Immature natural killer cell (primary cell): ENCODE measurements around the gene UCK1. TPM values are rescaled to one million over a fixed set of nuclear protein-coding genes. Genes with fewer than 3 reads are reported as not detected.
A peak's percentile ranks its signal among the peaks of the same experiment; 100 is the strongest.

Source experiments
- DNase-seq, 3 donors: peaks; one replicate each; pipeline ENCODE4 v3.0.0; 2022; ENCODE audit warnings: mixed read lengths in 1 of 3
- H3K27ac Mint-ChIP-seq, 6 donors: one replicate each; pipeline ENCODE4 v1.8.0; 2020; ENCODE audit warnings: mixed read lengths in 6 of 6, mild to moderate bottlenecking in 5 of 6, inconsistent platforms in 4 of 6, moderate library complexity in 3 of 6
- H3K27me3 Mint-ChIP-seq, 3 donors: one replicate each; pipeline ENCODE4 v1.8.0; 2020 to 2021; ENCODE audit warnings: low read depth in 3 of 3, mild to moderate bottlenecking in 3 of 3, mixed read lengths in 3 of 3, moderate library complexity in 3 of 3, inconsistent platforms in 1 of 3
- H3K36me3 Mint-ChIP-seq, 3 donors: one replicate each; pipeline ENCODE4 v1.8.0; 2020; ENCODE audit warnings: mixed read lengths in 3 of 3, inconsistent platforms in 2 of 3, mild to moderate bottlenecking in 2 of 3
- H3K4me1 Mint-ChIP-seq, 2 donors: one replicate each; pipeline ENCODE4 v1.8.0; 2020; ENCODE audit warnings: inconsistent platforms in 2 of 2, mild to moderate bottlenecking in 2 of 2, mixed read lengths in 2 of 2, moderate library complexity in 1 of 2
- H3K4me3 Mint-ChIP-seq, 5 donors: one replicate each; pipeline ENCODE4 v1.8.0; 2020; ENCODE audit warnings: mild to moderate bottlenecking in 5 of 5, mixed read lengths in 5 of 5, inconsistent platforms in 3 of 5, moderate library complexity in 3 of 5
- H3K9me3 Mint-ChIP-seq, 6 donors: one replicate each; pipeline ENCODE4 v1.8.0; 2020; ENCODE audit warnings: mild to moderate bottlenecking in 6 of 6, mixed read lengths in 6 of 6, inconsistent platforms in 4 of 6, moderate library complexity in 3 of 6
- polyA plus RNA-seq, 3 donors: library from polyadenylated mRNA; unstranded; fragments of 300-500 nt; fragmentation: Illumina TruSeq; gene quantifications; one replicate each; pipeline ENCODE4 v1.2.3, GENCODE V29; 2021

UCK1 gene
- 10 to 100 TPM; 27.3 to 34.7 (median 33.7) TPM for polyA plus RNA-seq

DNA sequence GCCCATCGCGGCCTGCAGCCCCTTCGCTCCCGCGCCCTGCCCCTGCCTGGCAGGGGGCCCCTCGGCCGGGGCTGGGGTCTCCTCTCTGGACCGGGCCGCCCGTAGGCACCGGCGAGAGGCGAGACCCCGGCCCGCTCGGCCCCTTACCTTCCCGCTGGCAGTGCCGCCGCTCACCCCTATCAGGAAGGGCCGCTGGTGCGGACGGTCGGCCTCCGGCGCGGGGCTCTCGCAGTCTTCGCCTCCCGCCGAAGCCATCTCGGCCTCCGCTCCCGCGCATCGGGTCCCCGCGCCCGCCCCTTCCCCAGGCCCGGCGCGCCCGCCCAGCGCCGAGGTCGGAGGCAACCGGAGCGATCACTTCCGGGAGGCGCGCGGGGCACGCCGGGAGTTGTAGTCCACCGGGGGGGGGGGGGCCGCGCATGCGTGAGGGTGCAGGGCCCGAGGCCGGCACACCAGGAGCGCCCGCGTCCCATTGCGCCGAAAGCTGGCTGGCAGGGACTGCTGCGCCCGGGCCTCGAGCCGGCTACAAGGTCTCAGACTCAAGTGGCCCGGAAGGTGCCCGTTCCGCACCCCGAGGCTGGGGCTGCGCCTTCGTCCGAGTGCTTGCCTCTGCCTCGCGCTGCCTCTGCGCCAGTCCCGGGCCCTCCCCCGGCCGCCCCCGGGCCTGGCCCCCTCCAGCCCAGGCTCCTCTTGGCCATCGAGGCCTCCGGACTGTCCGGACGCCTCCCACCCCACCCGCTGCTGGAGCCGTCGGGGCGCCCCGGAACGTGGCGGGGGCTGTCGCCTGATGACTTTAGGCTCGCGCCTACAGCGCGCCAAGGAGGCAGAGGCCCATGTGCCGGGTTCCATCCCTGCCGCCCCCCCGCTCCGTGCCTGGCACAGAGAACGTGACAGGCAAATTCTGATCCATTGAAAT is at the start of gene UCK1:
TSS of gene UCK1 (minus strand) at position 344 of the 913 bp plus-strand sequence. CDS start at position 255, 89 bp downstream.
- H3K27me3 Mint-ChIP-seq, result peaks cover 0 to 8% (median 5%) of the 10 kb centered on the region in 3 donors
- H3K9me3 Mint-ChIP-seq, result no peaks in the 10 kb centered on the region
- peak within 1 kb of the TSS in 3 of 6 donors; percentile 23 to 68 (median 53) for H3K27ac Mint-ChIP-seq
- H3K4me3 Mint-ChIP-seq, result peak within 1 kb of the TSS; percentile 67 to 79 (median 75)
- peaks cover 0 to 13% (median 7%) of the 10 kb centered on the region in 3 donors for H3K36me3 Mint-ChIP-seq
- peak; percentile 70 to 75 (median 74) for DNase-seq
- peaks cover 20 to 24% of the 10 kb centered on the region in 2 donors for H3K4me1 Mint-ChIP-seq

GRCh38 chr9:131580358-131580757 is 49.3 kb upstream of the UCK1 start:
- H3K4me1 Mint-ChIP-seq, result peaks cover 48 to 54% of the 10 kb centered on the region in 2 donors
- peaks cover 7 to 33% (median 8%) of the 10 kb centered on the region in 3 donors for H3K27me3 Mint-ChIP-seq
- no peak for DNase-seq
- H3K36me3 Mint-ChIP-seq, result peaks cover 7 to 17% (median 11%) of the 10 kb centered on the region in 3 donors
- H3K9me3 Mint-ChIP-seq, result no peaks in the 10 kb centered on the region
- peak overlapping the region in 2 of 6 donors; percentile 55 to 62 for H3K27ac Mint-ChIP-seq
- peak overlapping the region in 1 of 5 donors; percentile 25 for H3K4me3 Mint-ChIP-seq

DNA sequence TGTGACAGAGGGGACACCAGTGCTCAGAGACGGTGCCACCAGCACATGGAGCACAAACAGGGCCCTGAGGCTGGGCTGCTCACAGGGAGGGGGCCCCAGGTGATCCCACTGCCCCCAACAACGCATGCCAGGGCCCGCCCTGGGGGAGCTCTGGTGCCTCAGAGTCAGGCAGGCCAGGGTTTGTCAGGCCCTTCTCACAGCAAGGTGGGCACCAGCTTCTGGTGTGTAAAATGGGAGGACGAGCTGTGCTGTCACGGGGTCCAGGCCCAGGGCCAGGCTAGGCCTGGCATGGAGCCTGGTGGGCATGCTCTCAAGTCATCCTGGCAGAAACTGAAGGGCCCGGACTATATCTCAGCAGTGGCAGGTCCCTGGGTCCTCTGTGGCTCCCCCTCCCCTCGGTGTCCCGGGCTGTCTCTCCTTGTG is 48.7 kb upstream of the UCK1 start:
- H3K4me3 Mint-ChIP-seq, result no peak overlapping the region

DNA sequence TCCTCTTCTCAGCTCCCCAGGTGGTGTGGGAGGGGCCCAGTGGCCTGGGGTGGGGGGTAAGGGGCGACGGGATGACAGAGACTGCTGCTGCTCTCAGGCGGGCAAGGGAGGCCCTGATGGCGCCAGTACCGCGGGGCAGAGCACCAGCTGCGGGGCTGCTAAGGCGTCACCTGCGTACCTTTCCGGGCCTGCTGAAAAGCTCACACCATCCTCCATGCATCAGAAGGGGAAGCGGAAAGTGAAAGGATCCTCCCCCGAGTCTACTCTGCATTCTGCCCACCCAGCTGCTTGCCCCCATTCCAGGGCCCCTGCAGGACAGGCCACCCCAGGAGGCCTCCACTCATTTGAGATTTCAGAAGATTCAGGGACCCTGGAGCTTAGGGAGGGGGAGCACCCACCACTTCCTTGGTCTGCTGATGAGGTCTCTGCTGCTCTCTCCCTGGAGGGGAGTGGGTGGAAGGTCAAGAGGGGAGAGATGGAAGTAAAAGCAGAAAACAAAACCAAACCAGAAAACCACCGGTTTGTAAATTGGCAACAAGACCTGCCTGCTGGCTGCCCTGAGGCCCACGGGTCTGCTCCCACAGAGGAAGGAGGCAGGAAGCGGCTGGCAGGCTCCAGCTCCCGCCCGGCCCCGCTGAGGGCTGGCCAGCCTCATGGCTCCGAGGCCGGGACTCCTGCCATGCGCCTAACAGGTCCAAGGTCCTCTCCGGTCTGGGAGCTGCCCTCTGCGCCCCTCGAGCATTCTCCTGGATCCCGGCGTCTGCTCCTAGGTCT is 47.9 kb upstream of the UCK1 start:
- peaks cover 35 to 40% of the 10 kb centered on the region in 2 donors for H3K4me1 Mint-ChIP-seq
- peak overlapping the region; percentile 82 to 89 (median 86) for H3K27ac Mint-ChIP-seq
- peaks cover 4 to 33% (median 5%) of the 10 kb centered on the region in 3 donors for H3K27me3 Mint-ChIP-seq
- H3K36me3 Mint-ChIP-seq, result peaks cover 7 to 14% (median 7%) of the 10 kb centered on the region in 3 donors
- no peaks in the 10 kb centered on the region for H3K9me3 Mint-ChIP-seq
- H3K4me3 Mint-ChIP-seq, result peak overlapping the region; percentile 44 to 66 (median 53)
- DNase-seq, result peak; percentile 38 to 50 (median 39)

More for the DNA sequence above, 48.7 kb upstream of the UCK1 start:
- Mint-ChIP-seq H3K27ac (peak overlapping the region in 1 of 6 donors; percentile 82), H3K9me3 (no peaks in the 10 kb centered on the region), H3K36me3 (peaks cover 7 to 14% (median 9%) of the 10 kb centered on the region in 3 donors), H3K27me3 (peaks cover 6 to 33% (median 6%) of the 10 kb centered on the region in 3 donors), H3K4me1 (peaks cover 42 to 49% of the 10 kb centered on the region in 2 donors)
- no peak for DNase-seq

DNA sequence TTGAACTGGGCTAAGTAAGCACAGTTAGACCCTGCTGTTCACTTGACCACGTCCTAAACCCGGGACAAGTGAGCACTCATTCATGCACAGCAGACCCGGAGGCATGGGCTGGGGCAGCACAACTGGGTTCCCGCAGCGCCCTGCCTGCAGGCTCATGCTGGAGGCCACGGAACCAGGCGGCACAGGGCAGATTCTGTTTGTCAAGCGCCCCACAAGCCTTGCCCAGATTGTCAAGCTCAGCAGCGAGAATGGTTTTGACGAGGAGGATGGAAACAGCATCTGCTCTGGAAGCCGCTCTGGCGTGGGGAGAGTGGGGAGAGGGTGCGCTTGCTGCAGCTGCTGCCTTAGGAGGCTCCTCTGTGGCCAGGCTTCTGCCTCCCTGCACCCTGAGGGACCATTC is 47.0 kb upstream of the UCK1 start:
- Mint-ChIP-seq H3K9me3 (no peaks in the 10 kb centered on the region), H3K27me3 (peaks cover 4 to 24% (median 5%) of the 10 kb centered on the region in 3 donors), H3K36me3 (peaks cover 7 to 14% (median 7%) of the 10 kb centered on the region in 3 donors), H3K4me3 (no peak overlapping the region), H3K4me1 (peaks cover 26 to 31% of the 10 kb centered on the region in 2 donors), H3K27ac (peak overlapping the region in 4 of 6 donors; percentile 59 to 83 (median 70))
- DNase-seq, result no peak

DNA sequence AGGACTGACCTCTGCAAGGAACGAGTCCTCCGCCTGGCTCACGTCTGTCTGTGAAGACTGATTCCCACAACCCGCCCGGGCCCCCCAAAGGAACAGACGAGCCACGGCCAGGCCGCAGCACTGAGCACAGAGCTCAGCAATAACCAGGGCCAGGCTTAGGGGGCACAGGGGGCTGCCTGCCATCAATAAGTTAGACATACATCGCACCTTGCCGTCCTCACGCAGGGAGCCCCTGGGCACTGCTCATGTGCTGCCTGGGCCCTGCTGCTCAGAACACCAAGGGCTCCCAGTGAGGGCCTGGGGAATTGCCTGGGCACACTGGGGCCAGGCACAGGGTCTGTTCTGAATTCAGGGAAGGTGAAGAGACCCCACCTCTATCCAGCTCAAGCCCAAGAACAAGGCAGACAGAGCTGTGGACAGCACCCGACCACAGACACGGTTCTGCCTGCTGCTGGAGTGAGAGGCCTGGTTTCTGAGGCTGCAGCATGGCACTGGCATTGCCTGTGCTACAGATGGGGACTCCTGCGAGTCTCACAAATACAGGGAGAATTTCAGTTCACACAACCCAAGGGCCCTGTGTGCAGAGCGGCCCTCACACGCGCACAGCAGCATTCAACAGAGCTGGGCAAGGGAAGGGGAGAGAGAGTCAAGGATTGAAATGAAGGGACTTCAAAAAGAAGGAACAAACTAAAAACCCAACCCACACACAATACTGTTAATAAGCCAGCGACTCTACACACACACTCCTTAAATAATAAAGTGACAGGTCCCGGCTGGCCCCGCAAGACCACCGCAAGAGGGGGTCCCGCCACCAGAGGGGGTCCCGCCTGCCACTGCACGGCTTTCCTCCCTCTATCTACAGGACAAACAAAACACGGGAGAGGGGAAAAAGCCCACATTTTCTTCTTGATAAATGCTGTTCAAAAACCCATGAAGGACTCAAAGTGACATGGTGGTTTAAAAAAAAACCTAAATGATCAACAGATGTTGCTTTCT is 46.2 kb upstream of the UCK1 start:
- Mint-ChIP-seq H3K27me3 (peaks cover 4 to 24% (median 5%) of the 10 kb centered on the region in 3 donors), H3K4me3 (no peak overlapping the region), H3K4me1 (peaks cover 26 to 28% of the 10 kb centered on the region in 2 donors), H3K36me3 (peaks cover 7 to 13% (median 12%) of the 10 kb centered on the region in 3 donors), H3K9me3 (no peaks in the 10 kb centered on the region), H3K27ac (peak overlapping the region in 5 of 6 donors; percentile 57 to 83 (median 77))
- no peak for DNase-seq

DNA sequence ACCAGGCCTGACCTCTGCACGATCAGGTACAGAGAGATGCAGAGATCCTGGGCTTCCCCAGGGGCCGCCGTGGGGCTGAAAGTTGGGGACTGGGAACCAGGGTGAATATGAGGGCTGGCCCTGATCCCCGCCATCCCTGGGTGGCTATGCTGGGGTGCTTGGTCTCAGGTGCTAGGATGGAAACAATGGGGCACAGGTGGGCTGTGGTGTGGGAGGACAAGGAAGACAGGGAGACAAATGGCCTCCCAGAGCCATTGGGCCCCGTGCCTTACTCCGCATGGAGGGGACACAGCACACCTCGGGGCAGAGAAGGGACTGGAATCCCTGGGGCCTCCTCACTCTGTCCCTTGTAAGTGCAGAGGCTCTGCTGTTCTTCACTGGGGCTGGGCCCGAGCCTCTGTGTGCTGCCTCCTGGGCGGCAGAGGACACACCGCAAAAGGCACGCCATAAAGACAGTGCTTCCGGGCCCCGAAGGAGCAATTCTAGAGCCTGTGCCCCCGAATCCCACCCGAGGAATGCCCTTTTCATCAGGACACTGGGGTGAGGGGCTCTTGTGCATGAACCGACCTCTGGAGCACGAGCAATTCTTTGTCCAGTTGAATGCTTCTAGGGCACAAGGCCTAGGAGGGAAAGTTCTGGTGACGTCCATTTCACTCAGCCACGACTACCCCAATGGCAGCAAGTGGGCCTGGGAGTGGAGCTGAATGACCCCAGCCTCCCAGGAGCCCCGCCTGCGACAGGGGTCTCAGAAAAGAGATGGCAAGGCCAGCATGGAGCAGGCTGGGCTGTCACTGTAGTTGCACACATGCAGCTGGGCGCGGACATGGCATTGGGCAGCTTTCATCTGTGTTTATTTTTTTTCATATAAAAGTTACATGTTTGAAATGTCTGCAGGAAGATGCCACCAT is 45.1 kb upstream of the UCK1 start:
- H3K4me3 Mint-ChIP-seq, result no peak overlapping the region
- H3K27ac Mint-ChIP-seq, result peak overlapping the region in 2 of 6 donors; percentile 29 to 46
- peaks cover 3 to 22% (median 5%) of the 10 kb centered on the region in 3 donors for H3K27me3 Mint-ChIP-seq
- DNase-seq, result no peak
- peaks cover 21 to 26% of the 10 kb centered on the region in 2 donors for H3K4me1 Mint-ChIP-seq
- no peaks in the 10 kb centered on the region for H3K9me3 Mint-ChIP-seq
- H3K36me3 Mint-ChIP-seq, result peaks cover 0 to 12% (median 7%) of the 10 kb centered on the region in 3 donors

DNA sequence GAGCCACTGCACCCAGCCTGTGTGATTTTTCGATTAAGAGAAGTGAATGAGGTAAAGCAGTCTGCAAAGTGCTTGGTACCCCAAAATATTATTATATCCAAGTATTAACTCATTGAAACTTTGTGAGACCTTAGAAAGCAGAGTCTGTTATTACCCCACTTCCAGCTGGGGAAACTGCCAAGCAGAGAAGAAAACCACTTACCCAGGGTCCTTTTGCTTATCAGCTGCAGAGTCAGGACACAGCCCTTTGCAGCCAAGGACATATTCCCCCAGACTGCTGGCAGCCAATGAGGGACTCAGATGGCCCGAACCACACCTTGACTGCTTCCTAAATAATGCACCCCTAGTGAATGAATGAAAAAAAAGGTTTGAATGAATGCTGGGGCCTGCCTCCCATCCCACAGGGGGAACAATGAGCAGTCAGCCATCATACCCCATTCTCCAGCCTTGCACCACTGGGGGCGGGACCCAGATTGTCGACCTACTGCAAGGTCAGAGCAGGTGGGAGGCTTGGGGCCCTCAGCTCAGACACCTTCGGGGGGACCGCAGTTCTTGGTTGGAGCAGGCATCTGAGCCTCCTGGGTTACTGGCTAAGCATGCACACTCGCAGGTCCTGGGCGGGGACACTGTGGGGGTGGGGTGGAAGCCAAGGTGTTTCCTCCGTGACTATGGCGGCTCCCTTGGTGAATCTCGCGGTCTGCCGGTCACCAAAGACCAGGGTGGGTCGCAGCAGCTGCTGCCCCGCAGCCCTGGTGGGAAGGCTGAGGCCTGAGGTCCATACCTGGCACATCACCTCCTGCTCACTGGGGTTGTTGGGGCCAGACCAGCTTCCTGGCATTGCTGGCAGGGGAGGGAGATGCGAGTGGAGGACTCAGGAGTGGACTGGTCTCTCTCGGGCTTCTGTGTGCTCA is 43.9 kb upstream of the UCK1 start:
- Mint-ChIP-seq H3K9me3 (no peaks in the 10 kb centered on the region), H3K36me3 (peaks cover 0 to 12% (median 8%) of the 10 kb centered on the region in 3 donors), H3K4me1 (peaks cover 20 to 26% of the 10 kb centered on the region in 2 donors), H3K27ac (peak overlapping the region in 1 of 6 donors; percentile 29), H3K4me3 (no peak overlapping the region), H3K27me3 (peaks cover 2 to 20% (median 5%) of the 10 kb centered on the region in 3 donors)
- no peak for DNase-seq

GRCh38 chr9:131567910-131568309 is 36.8 kb upstream of the UCK1 start:
- no peaks in the 10 kb centered on the region for H3K4me1 Mint-ChIP-seq
- H3K4me3 Mint-ChIP-seq, result no peak overlapping the region
- H3K9me3 Mint-ChIP-seq, result peaks cover 0 to under 1% (median 0%) of the 10 kb centered on the region in 6 donors
- peaks cover 4 to 11% (median 8%) of the 10 kb centered on the region in 3 donors for H3K36me3 Mint-ChIP-seq
- no peak for DNase-seq
- peak overlapping the region in 1 of 6 donors; percentile 34 for H3K27ac Mint-ChIP-seq
- peaks cover 3 to 11% (median 6%) of the 10 kb centered on the region in 3 donors for H3K27me3 Mint-ChIP-seq

DNA sequence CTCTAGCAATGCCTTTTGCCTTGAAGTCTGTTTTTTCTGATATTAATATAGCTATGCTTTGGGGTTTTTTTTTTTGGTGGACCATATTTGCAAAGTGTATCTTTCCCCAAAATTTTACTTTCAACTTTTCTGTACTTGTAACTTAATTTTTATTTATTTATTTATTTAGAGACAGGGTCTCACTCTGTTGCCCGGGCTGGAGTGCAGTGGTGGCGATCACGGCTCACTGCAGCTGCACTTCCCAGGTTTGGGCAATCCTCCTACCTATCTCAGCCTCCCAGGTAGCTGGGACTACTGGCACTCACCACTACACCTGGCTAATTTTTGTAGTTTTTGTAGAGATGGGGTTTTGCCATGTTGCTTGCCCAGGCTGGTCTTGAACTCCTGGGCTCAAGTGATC is 35.1 kb upstream of the UCK1 start:
- Mint-ChIP-seq H3K4me1 (no peaks in the 10 kb centered on the region), H3K27me3 (peaks cover 3 to 11% (median 8%) of the 10 kb centered on the region in 3 donors), H3K9me3 (peaks cover 0 to 5% (median 0%) of the 10 kb centered on the region in 6 donors), H3K4me3 (no peak overlapping the region), H3K36me3 (peaks cover 3 to 6% (median 4%) of the 10 kb centered on the region in 3 donors), H3K27ac (no peak overlapping the region)
- DNase-seq, result no peak

DNA sequence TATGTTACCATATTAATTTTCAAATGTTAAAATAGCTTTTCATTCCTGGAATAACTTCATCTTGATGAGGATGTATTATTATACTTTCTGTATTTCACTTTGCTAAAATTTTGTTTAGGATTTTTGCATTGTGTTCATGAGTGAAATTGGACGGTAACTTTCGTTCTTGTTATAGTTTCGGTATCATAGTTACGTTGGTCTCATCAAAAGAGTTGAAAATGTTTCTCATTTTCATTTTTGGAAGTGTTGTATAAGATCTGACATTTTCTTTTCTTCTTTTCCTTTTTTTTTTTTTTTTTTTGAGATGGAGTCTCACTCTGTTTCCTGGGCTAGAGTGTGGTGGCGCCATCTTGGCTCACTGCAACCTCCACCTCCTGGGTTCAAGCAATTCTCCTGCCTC is 34.3 kb upstream of the UCK1 start:
- Mint-ChIP-seq H3K9me3 (peaks cover 0 to 5% (median 0%) of the 10 kb centered on the region in 6 donors), H3K27me3 (peaks cover 3 to 11% (median 8%) of the 10 kb centered on the region in 3 donors), H3K4me1 (no peaks in the 10 kb centered on the region), H3K36me3 (peaks cover 3 to 5% (median 4%) of the 10 kb centered on the region in 3 donors), H3K4me3 (no peak overlapping the region), H3K27ac (no peak overlapping the region)
- no peak for DNase-seq
